Stimulated activated CD8-positive, alpha-beta memory T cell treated with anti-CD3 and anti-CD28 coated beads, Interleukin-7, amount 100 ng/mL, for 48 hours (primary cell): Measurements from ENCODE around the gene AAR2.

Experiments
- DNase-seq, 2 donors: peaks; one replicate each; pipeline ENCODE4 v3.0.0-alpha.2; 2020; ENCODE audit warnings: low read depth in 1 of 2; ENCODE audit errors: extremely low read depth in 1 of 2

The AAR2 gene

GRCh38 chr20:36217226-36217625 is 19.1 kb upstream of the AAR2 start:
- DNase-seq = no peak

DNA sequence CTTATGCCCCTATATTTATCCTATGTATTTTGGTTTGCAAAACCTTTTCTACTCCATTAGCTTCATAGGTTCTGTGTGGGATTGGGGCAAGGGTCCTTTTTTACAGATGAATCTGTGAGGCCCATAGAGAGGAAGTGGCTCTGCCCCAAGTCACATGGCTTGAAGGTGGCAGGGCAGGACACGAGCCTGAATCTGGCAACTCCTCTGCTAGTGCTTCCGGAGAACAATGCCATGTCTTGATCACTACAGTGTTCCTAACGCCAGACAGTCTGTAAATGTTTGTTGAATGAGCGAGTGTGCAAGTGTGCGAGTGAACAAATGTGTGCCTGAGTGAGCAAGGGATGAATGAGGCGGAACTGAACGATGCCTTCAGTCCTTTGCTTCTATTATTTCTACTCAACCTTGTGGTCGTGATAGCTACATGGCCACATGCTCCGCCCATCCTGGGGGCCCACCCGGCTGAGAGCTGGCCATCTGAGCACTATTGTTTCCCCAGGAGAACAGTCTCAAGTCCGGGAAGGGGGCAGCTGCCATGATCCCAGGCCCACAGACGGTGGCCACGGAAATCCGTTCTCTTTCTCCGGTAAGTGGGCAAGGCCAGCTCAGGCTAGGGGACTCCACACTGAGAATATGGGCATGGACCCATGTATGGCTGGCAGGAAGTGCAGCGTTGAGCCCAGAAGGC is 17.8 kb upstream of the AAR2 start:
- DNase-seq = no peak

GRCh38 chr20:36219671-36220220 is 16.5 kb upstream of the AAR2 start:
- DNase-seq = no peak

DNA sequence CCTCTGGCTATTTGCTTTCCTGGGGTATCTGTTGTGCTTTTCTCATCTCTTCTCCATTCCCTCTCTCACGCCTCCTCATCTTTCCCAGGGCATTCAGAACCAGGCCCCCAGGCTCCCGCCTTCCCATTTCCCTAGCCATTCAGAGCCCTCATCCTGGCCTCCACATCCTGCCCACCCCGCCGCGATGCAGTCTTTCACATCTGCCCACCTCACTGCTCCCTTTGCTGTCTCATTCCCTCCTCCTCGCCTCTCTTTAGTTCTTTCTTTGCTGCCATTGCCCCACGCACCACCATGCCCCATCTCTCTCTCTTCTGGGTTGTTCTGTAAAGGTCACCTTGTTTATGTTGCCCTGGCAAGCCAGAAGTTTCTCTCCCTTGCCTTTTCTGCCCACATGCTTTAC is 10.6 kb upstream of the AAR2 start:
- DNase-seq = no peak

- no peak for DNase-seq
These were observed 7.5 kb upstream of the AAR2 start for GRCh38 chr20:36228770-36229169.

DNA sequence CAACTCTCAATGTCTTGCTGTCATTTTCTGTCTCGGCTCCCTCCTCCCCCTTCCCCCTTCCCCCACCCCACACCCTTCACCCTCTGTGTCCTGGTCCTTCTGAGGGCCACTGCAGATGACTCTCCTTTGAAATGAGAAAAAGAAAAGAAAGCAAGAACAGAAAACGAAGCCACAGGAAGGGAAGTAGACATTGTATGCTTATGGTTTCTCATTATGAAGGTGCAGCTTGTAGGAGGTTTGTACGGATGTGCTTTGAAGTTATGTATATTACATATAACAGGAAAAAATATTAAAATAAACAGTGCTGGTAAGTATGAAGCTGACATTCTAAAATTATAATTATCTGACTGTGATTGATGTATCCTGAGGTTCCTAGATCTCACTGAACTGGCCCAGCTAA is 6.3 kb upstream of the AAR2 start:
- DNase-seq = no peak

DNA sequence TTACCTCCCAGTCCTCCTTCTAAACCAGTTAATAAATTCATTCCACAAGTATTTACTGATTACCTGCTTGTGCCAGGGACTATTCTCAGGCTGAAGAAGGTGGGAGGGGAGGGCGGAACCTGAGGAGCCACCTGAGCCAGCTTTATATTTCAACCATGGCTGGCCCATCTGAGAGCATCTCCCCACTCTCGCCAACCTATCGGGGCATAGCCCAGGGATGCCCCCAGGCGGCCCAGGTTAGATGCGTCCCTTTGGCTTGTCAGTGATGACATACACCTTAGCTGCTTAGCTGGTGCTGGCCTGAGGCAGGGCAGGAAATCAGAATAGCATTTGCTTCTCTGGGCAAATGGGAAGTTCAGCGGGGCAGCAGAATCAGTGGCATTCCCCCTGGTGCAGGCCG is 4.9 kb upstream of the AAR2 start:
- no peak for DNase-seq

- DNase-seq = no peak
These were observed 1.4 kb upstream of the AAR2 start for GRCh38 chr20:36234771-36235320.

- DNase-seq = no peak
These were observed 476 bp downstream of the AAR2 start for GRCh38 chr20:36236786-36237121.

GRCh38 chr20:36237477-36237876 is 1.2 kb downstream of the AAR2 start:
- no peak for DNase-seq

DNA sequence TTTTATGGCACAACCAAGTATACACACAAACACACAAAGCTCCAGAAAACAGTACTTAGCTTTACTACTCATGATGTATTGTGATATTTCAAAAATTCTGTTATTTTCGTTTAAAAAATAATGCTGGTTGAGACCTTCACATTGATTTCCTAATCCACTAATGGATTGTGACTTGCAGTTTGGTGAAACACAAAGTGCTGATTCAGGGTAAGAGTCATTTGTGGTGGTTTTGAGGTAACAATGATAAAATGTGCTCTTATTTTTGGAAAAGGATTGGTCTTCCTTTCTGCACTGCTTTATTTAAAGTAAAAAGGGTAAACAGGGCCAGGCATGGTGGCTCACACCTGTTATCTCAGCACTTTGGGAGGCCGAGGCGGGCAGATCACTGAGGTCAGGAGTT is 1.9 kb downstream of the AAR2 start:
- no peak for DNase-seq

DNA sequence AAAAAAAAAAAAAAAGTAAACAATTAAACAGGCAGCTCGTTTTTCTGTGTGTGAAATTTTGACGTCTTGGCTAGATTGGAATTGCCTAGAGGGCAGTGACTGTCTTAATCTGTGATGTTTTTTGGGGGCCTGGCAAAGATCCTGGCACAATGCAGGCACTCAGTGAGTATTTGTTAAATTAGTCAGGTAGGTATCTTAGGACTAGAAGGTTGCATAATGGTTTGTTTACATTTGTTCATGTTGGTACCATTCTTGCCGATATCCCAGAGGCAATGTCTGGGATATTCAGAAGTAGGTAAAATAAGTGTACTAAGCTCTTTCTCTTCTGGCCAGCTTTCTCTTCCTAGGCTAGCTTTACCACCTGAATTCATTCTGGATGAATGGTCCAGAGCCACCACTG is 2.5 kb downstream of the AAR2 start:
- no peak for DNase-seq

GRCh38 chr20:36240076-36240475 is 3.8 kb downstream of the AAR2 start:
- no peak for DNase-seq

DNA sequence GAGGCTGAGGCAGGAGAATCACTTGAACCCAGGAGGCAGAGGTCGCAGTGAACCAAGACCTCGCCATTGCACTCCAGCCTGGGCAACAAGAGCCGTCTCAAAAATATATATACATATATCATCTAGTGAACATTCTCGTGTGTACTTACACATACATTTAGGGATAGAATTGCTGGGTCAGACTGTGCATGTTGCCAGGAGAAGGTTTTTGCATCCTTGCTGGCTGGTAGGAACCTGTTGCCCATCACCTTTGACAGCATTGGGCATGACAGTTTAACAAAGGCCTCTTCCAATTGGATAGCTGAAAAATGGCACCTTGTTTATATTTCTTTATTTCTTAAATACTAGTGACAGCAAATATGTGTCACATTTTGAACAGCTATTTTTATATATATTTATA is 5.4 kb downstream of the AAR2 start:
- no peak for DNase-seq

DNA sequence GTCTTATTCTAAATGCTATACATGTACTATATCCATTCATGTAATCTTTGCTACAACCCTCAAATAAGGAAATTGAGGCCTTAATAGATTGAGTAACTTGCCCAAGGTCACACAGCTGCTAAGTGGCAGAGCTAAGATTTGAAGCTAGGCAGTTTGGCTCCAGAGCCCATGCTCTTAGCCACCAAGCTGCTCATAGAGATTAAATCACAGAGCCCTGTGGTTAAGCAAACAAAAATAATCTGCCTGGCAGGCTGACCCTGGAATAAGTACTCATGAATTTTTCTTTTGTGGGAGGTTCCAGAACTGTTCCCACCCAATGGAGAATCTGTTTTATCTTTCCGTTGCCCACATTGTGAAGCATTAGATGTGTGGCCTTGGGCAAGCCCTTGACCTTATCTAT is 7.4 kb downstream of the AAR2 start:
- no peak for DNase-seq

DNA sequence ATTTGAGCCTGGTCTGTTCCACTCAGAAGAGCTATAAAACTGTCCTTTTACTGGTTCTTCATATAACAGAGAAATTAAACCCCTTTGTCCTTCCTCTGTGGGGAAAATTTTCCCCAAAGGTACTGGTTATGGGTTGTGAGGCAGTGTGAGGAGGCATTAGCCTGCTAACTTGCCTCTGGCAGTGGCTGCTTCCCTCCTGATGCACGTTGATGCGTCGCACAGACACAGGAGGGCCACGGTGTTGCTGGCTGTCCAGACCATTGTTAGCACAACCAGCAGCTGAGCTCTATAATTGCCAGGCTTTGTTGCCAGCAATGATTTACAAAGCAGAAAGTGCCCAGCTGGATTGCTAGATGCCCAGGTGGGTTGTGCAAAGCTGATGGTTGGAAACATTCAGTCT is 10.1 kb downstream of the AAR2 start:
- no peak for DNase-seq

DNA sequence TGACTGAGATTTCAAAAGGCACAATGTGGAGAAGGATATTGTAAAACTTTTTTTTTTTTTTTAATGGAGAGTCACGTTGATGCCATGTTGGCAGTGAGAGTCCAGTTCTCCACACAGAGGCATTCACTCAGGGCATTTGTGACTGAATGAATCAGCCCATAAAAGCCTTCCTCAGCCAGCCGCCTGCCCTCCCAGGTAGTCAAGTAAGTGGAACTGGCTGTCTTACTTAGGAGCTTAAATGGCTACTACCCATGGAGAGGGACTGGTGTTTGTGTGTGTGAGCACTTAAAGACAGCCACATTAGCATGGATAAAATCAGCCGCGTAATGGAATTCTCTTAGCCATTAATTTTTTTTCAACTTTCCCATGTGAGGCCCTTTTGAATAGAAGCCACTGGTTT is 12.6 kb downstream of the AAR2 start:
- DNase-seq = no peak

DNA sequence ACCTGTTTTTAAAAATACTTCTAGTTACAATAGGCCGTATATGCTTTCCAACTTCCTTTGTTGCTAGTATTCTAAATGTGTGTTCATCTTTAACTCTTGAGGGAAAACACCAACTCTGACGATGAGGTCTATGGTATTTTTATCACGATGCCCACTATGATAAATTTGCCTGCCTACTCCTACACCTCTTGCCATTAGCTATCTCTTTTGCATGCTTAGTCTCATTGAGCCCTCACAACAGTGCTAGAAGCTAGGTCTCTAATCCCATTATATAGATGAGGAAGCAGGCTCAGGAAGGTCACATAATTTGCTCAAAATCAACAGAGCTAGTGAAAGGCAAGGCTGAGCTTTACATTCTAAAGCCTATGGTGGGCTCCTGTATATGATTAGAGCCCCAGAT is 13.2 kb downstream of the AAR2 start:
- DNase-seq = no peak

DNA sequence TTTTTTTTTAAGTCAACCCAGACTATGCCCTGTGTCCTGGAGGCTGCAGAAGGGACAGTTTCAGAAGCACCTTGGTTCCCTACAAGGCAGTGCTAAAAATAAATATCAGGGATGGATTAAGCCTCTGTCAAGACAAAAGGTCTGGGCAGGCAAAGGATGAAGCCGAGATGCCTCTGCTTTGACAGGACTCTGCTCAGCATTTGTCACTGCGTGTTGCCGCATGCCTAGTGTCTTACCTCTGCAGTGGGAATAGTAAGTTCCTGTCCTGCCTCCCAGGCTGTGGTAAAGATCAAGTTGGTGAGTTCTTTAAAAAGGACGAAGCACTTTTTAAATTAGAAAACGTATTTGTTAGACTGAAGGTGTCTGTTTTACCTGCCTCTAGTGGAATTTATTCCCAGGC is 15.1 kb downstream of the AAR2 start:
- DNase-seq = no peak

DNA sequence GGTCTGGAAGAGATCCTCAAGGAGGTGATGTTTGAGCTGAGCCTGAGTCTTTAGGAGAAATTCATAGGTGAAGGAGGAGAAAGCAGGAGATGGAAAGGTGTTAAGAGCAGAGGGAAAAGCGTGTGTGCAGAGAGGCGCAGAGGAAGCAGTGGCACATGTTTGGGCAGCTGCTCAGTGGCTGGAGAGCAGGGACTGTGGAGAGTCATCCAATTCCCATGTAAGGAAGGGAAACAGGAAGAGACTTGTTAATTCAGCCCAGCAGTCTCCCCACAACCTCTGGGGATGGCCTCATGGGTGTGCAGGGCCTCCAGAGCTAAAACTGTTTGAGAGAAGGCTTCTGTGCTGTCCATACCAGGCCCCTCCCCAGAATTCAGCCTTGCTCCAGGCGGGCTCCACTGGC is 16.2 kb downstream of the AAR2 start:
- no peak for DNase-seq

DNA sequence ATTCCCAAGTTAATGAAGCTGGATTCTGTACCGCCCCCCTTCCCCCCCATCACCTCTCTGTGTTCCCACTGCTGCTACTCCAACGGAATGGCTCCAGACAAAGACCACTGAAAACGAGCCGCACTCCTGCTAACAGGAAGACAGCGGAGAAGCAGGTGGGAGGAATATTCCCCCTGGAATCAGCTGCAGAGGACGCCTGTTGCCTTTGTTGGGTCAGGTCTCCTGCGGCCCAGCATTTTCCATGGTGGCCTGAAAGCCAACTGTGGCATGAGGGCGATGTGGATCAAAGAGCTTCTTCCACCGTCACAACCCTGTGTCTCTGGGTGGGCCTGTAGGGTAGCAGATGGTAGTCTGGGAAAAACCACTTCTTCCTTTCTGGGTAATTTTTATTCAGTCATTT is 16.8 kb downstream of the AAR2 start:
- no peak for DNase-seq

DNA sequence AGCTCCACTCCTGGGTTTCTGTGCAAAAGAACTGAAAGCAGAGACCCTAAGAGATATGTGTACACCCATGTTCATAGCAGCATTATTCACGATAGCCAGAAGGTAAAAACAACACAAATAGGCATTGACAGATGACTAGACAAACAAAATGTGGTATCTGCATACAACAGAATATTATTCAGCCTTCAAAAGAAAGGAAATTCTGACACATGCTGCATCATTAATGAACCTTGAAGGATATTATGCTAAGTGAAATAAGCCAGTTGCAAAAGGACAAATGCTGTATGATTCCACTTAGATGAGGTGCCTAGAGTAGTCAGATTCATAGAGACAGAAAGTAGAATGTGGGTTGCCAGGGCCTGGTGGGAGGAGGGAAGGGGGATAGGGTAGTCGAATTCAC is 17.8 kb downstream of the AAR2 start:
- DNase-seq = no peak

DNA sequence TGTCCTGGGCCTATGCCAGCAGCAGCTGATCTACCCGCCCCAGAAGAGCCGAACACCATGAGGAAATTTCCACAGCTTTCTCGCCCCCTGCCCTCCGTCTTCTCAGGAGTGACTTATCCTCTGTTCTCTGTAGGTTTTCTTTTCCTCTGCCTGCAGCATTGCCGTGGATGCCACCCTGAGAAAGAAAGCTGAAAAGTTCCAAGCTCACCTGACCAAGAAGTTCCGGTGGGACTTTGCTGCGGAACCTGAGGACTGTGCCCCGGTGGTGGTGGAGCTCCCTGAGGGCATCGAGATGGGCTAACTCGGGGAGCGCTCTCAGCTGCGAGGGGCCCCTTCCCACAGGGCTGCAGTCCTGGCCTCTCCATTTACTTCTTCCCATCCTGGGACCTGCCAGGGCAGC is 19.2 kb downstream of the AAR2 start:
- no peak for DNase-seq
